HG03064 (cell line): ENCODE data around the gene PPFIBP2.

Source experiments
- ATAC-seq: cut with Tn5 transposase; IDR thresholded peaks from one replicate; pipeline ENCODE4 v1.9.1; 2021; ENCODE audit warnings: low read depth; ENCODE audit not compliant: unreplicated experiment

The PPFIBP2 gene

GRCh38 chr11:7595016-7595866 is 81.4 kb downstream of the PPFIBP2 start:
- ATAC-seq: no peak

- ATAC-seq: no peak
Observed at GRCh38 chr11:7595951-7596350, 82.2 kb downstream of the PPFIBP2 start.

- no peak for ATAC-seq
Observed at GRCh38 chr11:7596975-7597391, 83.2 kb downstream of the PPFIBP2 start.

DNA sequence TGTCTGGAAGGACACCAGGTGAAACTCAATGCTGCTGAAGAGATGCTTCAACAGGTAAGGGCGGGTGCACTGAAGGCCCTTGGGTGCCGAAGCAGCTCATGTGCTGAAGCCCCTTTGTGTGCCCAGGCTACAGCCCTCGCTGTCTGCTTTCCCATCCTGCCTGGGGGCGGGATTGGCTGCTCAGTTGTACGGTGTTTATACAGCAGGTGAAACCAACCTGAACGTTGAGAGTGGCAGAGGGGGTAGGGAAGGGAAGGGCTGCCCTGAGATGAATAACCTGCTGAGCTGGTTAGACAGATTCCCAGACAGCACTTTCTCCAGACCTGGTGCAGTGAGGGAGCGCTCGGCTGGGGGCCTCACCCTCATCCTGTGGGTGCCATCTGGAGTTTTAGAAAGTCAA is 83.8 kb downstream of the PPFIBP2 start:
- ATAC-seq: no peak

- ATAC-seq: no peak
Observed at GRCh38 chr11:7599209-7599608, 85.4 kb downstream of the PPFIBP2 start.

- ATAC-seq: no peak
Observed at GRCh38 chr11:7600205-7600775, 86.5 kb downstream of the PPFIBP2 start.

DNA sequence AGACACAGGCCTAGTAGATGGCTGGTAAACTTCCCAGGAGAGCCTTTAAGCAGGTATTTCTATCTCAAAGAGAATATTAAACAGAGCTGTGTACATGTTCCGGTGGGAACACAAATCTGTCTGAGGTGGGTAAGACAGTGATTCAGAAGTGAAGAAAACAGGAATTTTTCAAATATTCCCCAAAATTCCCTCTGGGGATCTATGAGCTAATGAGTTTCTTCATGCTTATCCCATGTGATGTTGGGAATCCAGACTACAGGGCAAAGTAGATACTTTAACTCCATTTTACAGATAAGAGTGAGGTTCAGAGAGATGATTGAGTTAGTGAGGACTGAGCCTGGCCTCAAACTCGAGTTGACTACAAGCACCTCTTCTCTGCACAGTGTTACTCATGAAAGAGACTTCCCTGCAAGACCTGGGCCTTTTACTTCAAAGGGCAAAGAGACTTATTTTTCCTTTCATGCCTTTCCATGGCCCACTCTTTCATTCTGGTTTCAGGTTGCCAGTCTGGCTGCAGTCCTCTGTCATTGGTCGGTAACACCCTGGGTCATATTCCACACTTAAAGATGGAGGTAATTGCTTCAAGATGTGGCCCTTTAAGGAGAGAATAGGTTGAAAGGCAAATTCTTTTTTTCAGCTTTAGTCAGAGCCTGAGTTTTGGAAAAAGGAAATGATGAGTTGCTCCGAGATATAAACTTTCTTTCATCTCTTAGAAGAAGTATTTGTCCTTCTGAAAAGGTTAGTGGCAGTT is 89.4 kb downstream of the PPFIBP2 start:
- no peak for ATAC-seq

- no peak for ATAC-seq
Observed at GRCh38 chr11:7604331-7604955, 90.6 kb downstream of the PPFIBP2 start.

DNA sequence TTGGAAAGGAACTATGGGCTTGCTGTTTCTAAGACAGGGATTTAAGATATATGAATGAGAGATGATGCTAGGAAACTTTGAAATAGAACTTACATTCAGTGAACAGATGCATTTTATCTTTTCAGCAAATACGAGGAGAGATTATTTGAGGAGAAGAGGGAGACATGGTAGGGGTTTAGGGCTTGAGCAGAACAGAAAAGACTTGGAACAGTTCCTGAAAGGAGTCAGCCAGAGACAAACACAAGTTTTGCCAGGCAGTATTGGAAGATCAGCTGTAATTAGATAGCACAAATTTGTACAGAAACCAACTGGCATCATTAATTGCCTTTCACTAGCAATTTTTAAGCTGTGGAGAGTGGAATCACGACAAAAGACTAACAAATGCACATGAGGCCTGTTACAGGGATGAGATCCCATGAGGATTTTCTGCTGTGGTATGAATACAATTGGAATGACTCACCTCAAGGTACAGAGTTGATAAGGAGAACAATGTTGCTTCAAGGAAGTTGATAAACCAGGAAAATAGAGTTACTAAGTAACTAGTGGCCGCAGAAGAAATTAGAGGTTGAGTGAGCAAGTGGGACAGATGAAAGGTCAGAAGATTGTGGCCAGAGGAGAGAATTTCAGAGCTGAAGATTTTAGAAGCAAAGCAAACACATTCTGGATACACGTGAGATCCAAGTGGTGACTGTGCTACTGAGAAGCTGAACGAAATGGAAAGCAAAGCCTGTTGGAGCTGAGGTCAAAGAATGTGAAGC is 91.6 kb downstream of the PPFIBP2 start:
- no peak for ATAC-seq

DNA sequence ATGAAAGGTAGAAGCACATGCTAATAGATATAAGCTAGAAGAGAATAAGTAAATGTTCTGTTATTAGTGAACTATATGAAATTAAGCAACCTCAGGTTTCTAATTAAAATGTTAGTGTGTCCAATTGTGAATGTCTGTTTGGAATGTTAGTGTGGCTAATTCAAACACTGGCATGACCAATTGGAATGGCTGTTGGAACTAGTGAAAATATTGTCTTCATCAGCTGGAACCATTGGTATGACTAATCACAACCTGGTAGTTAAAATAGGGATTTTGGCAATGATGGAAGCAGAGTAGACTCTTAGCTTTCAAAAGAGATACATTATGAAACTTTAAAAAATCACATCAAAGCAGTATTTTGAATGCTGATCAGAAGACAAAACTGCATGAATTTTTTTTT is 92.7 kb downstream of the PPFIBP2 start:
- no peak for ATAC-seq

DNA sequence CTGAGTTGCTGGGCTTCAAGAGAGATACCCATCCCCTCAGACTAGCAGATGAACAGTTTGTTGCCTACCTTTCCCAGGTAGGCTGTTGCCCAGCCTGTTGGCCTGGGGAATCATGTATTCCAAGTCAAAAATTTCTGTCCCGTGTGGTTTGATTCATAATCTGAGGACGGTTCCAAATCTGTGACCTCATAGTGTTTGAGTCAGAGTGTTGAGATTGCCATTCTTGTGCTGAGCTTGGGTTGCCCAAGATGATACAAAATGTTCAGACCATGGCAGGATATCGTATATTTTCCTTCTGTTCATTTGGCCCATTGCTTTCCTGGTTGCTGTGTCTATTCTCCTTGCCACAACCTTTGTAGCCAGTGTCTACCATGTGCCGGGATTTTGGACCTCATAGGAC is 95.2 kb downstream of the PPFIBP2 start:
- no peak for ATAC-seq

- ATAC-seq: no peak
Observed at GRCh38 chr11:7609521-7609920, 95.7 kb downstream of the PPFIBP2 start.

DNA sequence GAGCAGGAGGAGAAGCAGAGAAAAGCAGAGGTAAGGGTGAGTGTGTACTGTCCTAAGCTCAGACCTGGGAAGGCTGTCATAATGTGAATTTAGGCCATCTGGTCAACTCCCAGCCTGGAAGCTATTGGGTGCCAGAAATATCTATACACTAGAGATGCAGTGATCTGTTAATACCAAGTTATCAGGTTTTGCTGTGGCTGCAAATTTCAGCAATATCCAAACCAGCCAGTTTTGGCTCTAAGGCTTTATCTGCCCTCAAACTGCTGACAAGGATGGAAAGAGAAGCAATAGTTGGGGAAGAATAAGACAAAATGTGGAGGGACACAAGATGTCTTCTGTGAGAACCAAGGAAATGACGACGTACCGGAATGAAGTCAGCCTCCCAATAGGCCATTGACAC is 96.6 kb downstream of the PPFIBP2 start:
- ATAC-seq: no peak

GRCh38 chr11:7611411-7611810 is 97.6 kb downstream of the PPFIBP2 start:
- no peak for ATAC-seq

GRCh38 chr11:7612056-7612660 is 98.4 kb downstream of the PPFIBP2 start:
- no peak for ATAC-seq

DNA sequence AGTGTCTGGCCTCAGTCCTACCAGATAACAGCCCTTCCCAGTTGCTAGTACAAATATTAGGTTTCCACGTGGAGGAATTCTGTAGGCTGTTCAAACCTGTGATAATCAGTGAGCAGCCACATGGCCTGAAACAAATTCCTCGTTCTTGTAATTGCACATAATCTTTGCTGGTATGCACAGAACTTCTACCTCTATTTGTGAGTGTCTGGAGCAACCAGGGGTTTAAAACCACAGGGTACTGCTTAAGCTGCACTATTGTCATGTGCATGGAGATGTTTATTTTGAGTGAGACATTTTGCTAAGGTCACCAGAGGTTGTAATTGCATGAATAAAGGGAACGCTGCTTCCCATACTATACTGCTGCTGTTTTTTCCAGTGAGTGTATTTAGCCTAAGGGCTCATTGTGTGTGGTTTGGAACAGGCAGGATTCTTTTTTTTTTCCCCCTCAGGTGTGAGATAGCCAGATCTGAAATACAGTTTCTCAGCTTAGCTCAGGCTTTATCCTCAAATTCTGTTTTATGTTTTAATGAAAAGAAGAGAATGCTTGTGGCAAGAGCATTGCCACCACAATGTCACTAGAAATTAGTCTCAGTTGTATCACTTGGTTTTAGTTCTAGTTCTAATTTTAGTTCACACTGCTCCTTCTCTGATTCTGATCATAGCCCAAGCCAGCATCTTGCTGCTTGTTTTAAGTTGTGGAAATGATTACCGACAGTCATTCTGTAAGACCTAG is 99.0 kb downstream of the PPFIBP2 start:
- ATAC-seq: no peak

GRCh38 chr11:7613394-7613720 is 99.6 kb downstream of the PPFIBP2 start:
- ATAC-seq: no peak

DNA sequence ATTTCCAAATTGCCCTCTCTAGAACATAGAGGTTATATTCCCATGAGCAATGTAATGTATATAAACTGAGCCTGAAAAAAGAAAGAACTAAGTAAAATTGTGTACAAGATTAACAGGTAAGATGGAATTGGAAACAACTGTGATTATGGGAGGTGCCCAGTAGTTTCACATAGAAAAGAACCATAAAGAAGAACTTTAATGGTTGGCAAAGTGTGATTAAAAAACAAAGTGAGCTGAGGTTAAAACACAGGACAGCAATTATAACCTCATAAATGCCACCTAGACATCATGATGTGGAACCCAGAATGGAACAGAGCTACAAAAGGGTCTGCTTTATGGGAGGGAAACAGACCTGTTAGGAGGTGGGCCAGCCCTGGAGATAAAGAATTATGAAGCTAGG is 100.9 kb downstream of the PPFIBP2 start:
- no peak for ATAC-seq

DNA sequence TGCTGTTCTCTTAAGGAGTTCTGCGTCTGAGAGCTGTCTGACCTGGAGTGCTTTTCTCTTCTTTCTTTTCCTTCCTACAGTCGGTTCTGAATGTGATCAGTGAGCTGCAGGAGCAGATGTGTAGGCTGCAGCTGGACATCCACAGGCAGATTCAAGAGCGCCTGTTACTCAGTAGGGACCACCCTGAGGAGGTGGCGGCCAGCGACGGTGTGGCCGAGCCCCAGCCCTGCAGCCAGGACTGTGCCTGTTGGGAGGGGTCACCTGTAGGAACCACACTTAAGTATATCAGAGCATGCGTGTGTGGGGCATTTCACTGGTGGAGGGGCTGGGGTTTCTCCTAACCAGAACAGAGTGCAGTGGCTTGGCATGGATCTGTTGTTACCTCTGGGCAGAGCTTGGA is 103.2 kb downstream of the PPFIBP2 start:
- ATAC-seq: no peak
